GM19468 (cell line): ENCODE results near the gene CEMIP.

Source experiments
- ATAC-seq: cut with Tn5 transposase; IDR thresholded peaks from one replicate; pipeline ENCODE4 v1.9.1; 2021; ENCODE audit warnings: mild to moderate bottlenecking, moderate library complexity, moderate number of reproducible peaks; ENCODE audit not compliant: unreplicated experiment; ENCODE audit errors: extremely low read depth

Gene CEMIP, protein sequence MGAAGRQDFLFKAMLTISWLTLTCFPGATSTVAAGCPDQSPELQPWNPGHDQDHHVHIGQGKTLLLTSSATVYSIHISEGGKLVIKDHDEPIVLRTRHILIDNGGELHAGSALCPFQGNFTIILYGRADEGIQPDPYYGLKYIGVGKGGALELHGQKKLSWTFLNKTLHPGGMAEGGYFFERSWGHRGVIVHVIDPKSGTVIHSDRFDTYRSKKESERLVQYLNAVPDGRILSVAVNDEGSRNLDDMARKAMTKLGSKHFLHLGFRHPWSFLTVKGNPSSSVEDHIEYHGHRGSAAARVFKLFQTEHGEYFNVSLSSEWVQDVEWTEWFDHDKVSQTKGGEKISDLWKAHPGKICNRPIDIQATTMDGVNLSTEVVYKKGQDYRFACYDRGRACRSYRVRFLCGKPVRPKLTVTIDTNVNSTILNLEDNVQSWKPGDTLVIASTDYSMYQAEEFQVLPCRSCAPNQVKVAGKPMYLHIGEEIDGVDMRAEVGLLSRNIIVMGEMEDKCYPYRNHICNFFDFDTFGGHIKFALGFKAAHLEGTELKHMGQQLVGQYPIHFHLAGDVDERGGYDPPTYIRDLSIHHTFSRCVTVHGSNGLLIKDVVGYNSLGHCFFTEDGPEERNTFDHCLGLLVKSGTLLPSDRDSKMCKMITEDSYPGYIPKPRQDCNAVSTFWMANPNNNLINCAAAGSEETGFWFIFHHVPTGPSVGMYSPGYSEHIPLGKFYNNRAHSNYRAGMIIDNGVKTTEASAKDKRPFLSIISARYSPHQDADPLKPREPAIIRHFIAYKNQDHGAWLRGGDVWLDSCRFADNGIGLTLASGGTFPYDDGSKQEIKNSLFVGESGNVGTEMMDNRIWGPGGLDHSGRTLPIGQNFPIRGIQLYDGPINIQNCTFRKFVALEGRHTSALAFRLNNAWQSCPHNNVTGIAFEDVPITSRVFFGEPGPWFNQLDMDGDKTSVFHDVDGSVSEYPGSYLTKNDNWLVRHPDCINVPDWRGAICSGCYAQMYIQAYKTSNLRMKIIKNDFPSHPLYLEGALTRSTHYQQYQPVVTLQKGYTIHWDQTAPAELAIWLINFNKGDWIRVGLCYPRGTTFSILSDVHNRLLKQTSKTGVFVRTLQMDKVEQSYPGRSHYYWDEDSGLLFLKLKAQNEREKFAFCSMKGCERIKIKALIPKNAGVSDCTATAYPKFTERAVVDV (N-terminal part only)

GRCh38 chr15:80778964-80779657 is at the start of gene CEMIP:
Gene CEMIP (plus strand): TSS chr15:80779370. CDS start chr15:80873880, 94,510 bp downstream.
- no peak for ATAC-seq

- no peak for ATAC-seq
Observed at GRCh38 chr15:80730387-80730786, 48.8 kb upstream of the CEMIP start.

GRCh38 chr15:80730926-80731325 is 48.2 kb upstream of the CEMIP start:
- ATAC-seq = no peak

GRCh38 chr15:80732167-80732566 is 47.0 kb upstream of the CEMIP start:
- ATAC-seq = no peak

- no peak for ATAC-seq
Observed at GRCh38 chr15:80732818-80733217, 46.4 kb upstream of the CEMIP start.

GRCh38 chr15:80733460-80733859 is 45.7 kb upstream of the CEMIP start:
- ATAC-seq = no peak

DNA sequence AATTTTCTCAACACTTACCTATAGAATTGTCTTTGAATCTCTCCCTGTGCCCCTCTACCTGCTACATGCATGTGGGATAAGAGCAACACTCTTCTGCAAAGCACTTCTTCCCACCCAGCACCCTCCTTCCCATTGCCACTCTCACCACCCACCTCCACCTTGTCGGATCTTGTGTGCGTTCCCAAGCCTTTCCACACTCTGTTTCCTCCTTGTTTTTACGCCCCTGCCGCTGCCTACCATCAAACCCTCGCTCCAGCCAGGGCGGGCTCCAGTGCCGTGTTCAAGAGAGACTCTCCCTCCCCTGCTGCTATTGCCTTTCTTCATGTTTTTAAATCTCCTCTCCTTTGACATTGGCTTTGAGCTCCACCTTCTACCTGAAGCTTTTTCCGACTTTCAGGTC is 43.8 kb upstream of the CEMIP start:
- ATAC-seq = no peak

GRCh38 chr15:80736560-80736959 is 42.6 kb upstream of the CEMIP start:
- no peak for ATAC-seq

DNA sequence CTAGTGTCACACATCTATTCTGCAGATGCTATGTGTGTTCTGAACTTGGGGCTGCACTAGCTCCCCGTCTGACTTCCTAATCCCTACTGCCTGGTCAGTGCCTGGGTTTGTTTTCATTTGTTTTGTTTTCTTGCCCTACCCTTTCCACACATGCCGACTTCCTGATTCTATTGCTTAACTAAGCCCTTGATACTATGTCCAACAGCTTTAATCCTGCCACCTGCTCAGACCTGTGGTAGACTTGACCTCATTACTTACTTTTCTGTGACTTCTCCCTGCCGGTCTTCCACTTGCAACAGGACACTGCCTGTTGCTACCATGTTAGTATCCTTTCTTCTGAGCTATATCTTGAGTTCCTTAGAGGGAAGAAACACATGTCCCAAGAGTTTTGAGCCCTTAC is 39.3 kb upstream of the CEMIP start:
- ATAC-seq = no peak

GRCh38 chr15:80742081-80742480 is 37.1 kb upstream of the CEMIP start:
- ATAC-seq = no peak

GRCh38 chr15:80743189-80743833 is 35.9 kb upstream of the CEMIP start:
- ATAC-seq = no peak

DNA sequence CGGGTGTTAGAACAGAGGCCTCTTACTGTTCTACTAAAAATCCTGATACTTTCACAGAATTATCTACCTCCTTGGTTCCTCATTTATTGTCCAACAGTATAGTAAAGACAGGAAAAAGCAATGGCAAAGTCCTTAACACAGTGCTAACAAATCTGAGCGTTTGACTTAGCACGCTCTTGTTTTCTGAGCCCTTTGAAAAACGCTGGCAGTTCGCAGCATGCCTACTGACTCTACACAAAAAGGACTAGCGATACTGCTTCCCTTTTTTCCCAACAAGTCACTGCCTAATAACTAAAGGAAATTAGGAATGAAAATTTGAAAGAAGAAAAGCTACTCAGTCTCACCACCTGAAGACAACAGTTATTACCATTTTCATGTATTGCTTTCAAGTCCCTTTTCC is 34.8 kb upstream of the CEMIP start:
- no peak for ATAC-seq

DNA sequence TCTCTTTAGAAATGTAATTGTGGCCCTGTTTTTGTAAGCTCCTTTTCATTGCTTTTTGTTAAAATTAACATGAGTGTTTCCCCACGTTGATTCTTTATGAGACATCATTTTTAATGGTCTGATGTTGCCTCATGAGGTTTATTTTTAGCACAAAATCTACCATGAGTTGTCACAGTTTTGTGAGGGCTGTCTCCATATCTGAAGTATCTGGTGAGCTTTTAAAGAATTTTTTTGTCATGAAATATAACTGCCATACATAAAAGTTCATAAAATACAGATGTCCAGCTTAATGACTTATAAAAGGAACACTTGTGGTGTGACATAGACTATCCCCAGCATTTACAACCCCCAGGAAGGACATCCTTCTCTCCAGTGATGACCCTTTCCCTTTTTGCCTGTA is 34.3 kb upstream of the CEMIP start:
- no peak for ATAC-seq

DNA sequence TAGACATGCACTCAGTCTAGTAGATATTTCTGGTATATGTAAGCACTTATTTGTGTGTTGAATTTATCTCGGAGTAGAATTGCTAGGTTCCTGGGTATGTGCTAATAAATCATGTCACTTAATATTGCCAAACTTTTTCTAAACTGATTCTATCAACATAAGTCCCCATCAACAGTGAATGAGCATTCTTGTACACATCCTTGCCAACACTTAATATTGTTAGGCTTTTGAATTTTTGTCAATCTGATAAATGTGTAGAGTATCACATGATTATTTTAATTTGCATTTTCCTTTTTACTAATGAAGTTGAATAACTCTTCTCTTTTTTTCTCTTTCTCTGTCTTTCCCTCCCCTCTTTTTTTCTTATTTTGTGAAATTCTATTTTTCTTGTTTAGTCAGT is 33.3 kb upstream of the CEMIP start:
- no peak for ATAC-seq

DNA sequence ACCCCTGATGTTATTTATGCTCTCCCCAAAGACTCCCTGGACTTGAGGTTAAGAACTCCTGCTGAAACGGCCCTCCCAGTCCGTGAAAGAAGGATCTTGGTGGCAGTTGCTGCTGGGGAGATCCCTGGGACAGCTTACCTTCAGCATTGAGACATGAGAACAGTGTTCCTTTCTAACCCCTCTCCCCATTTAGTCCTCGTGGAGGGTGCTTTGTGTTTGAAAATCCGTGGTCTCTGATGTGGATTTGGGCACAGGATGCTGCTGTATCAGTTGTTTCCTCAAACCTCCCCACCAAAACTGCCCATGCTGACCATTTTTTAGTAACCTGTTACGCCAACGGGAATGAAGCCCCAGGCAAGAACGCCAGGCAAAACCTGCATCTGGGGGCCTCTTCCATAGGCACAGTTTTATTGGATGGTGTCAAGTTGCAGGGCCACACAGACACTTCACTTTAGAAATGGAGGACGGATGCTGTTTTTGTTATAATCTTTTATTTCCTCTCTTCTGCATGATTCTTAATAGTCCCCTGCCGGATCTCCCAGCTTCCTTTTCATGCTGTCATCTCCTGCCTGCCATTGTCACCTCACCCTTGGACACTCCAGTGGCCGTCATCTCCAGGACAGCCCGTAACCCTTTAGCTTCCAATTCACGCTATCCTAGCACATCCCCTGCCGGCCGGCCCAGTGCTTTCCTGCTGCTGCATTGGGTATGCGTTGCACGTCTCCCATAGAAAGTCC is 31.7 kb upstream of the CEMIP start:
- ATAC-seq = no peak

GRCh38 chr15:80749589-80749988 is 29.6 kb upstream of the CEMIP start:
- no peak for ATAC-seq

GRCh38 chr15:80750575-80750974 is 28.6 kb upstream of the CEMIP start:
- ATAC-seq = no peak

GRCh38 chr15:80752204-80752603 is 27.0 kb upstream of the CEMIP start:
- no peak for ATAC-seq

- no peak for ATAC-seq
Observed at GRCh38 chr15:80753161-80753560, 26.0 kb upstream of the CEMIP start.
